Neural cell (in vitro differentiated cells): ENCODE measurements around the gene PHTF2. TPM values are rescaled to one million over a fixed set of nuclear protein-coding genes. Genes with fewer than 3 reads are reported as not detected.

Source experiments
- H2AFZ ChIP-seq: fragments of 200-600, 300-800 bp; sonication (generic), shearing (Covaris generic); 2 replicates; pipeline ENCODE4 v1.6.0; 2014; ENCODE audit warnings: low read depth, mild to moderate bottlenecking, antibody characterized with exemption, low read length, moderate library complexity
- H3F3A ChIP-seq: fragments of 200-600 bp; shearing (Covaris generic); 2 replicates; pipeline ENCODE4 v1.6.1; 2016; ENCODE audit warnings: mild to moderate bottlenecking, moderate library complexity, mixed read lengths, antibody characterized with exemption, low read length; ENCODE audit not compliant: insufficient read depth, poor library complexity, severe bottlenecking
- H3K27ac ChIP-seq: fragments of 200-600, 300-800 bp; sonication (generic), shearing (Covaris generic); 2 replicates; pipeline ENCODE4 v1.5.1; 2014; ENCODE audit warnings: mild to moderate bottlenecking, low read length, moderate library complexity
- H3K27me3 ChIP-seq: fragments of 300-800, 200-600 bp; sonication (generic), shearing (Covaris generic); 2 replicates; pipeline ENCODE4 v1.6.0; 2014; ENCODE audit warnings: mild to moderate bottlenecking, low read depth, low read length, moderate library complexity; ENCODE audit not compliant: insufficient read depth
- H3K36me3 ChIP-seq: fragments of 300-800, 200-600 bp; sonication (generic), shearing (Covaris generic); 2 replicates; pipeline ENCODE4 v1.5.1; 2014; ENCODE audit warnings: mild to moderate bottlenecking, antibody characterized with exemption, low read length, moderate library complexity; ENCODE audit not compliant: insufficient read depth
- H3K4me2 ChIP-seq: fragments of 300-800, 200-600 bp; sonication (generic), shearing (Covaris generic); 2 replicates; pipeline ENCODE4 v1.6.0; 2014; ENCODE audit warnings: mild to moderate bottlenecking, low read length
- H3K4me3 ChIP-seq: fragments of 300-800, 200-600 bp; sonication (generic), shearing (Covaris generic); 2 replicates; pipeline ENCODE4 v1.5.1; 2014; ENCODE audit warnings: mild to moderate bottlenecking, low read length, moderate library complexity
- H3K79me2 ChIP-seq: fragments of 200-600 bp; shearing (Covaris generic); replicated peaks from 2 replicates; pipeline ENCODE4 v1.6.0; 2014; ENCODE audit warnings: mild to moderate bottlenecking, low read length, moderate library complexity; ENCODE audit not compliant: insufficient read depth
- H3K9ac ChIP-seq: fragments of 300-800, 200-600 bp; sonication (generic), shearing (Covaris generic); 2 replicates; pipeline ENCODE4 v1.6.1; 2016; ENCODE audit warnings: mild to moderate bottlenecking, low read length, mixed read lengths
- H3K9me2 ChIP-seq: fragments of 200-600 bp; shearing (Covaris generic); 2 replicates; pipeline ENCODE4 v1.6.1; 2016; ENCODE audit warnings: mild to moderate bottlenecking, low read length, mixed read lengths; ENCODE audit not compliant: insufficient read depth
- H3K9me3 ChIP-seq: fragments of 200-600, 300-800 bp; sonication (generic), shearing (Covaris generic); 2 replicates; pipeline ENCODE4 v1.6.1; 2016; ENCODE audit warnings: mild to moderate bottlenecking, mixed run types, low read length, moderate library complexity, mixed read lengths
- H4K20me1 ChIP-seq: fragments of 200-600 bp; shearing (Covaris generic); 2 replicates; pipeline ENCODE4 v1.6.1; 2016; ENCODE audit warnings: mild to moderate bottlenecking, mixed run types; ENCODE audit not compliant: insufficient read depth
- CTCF ChIP-seq: fragments of 450-650 bp; IDR thresholded peaks from 2 replicates; pipeline ENCODE4 v1.5.1; 2014; ENCODE audit warnings: antibody characterized with exemption, mild to moderate bottlenecking, moderate library complexity; ENCODE audit not compliant: poor library complexity, severe bottlenecking
- EP300 ChIP-seq: fragments of 450-650 bp; conservative IDR thresholded peaks from 2 replicates; pipeline ENCODE4 v1.6.1; 2014; ENCODE audit warnings: antibody characterized with exemption, mild to moderate bottlenecking, moderate library complexity; ENCODE audit not compliant: poor library complexity, severe bottlenecking
- EZH2 ChIP-seq: fragments of 200-600, 300-800 bp; shearing (Covaris generic), sonication (generic); IDR thresholded peaks from 2 replicates; pipeline ENCODE4 v1.6.1; 2014; ENCODE audit warnings: antibody characterized with exemption, low read length, borderline replicate concordance, mild to moderate bottlenecking; ENCODE audit not compliant: insufficient read depth, poor library complexity, severe bottlenecking
- MXI1 ChIP-seq: fragments of 450-650 bp; conservative IDR thresholded peaks from 2 replicates; pipeline ENCODE4 v1.6.1; 2014; ENCODE audit warnings: antibody characterized with exemption, mild to moderate bottlenecking; ENCODE audit not compliant: poor library complexity, severe bottlenecking
- POLR2AphosphoS5 ChIP-seq: IDR thresholded peaks from 2 replicates; pipeline ENCODE4 v1.6.1; 2012
- RAD21 ChIP-seq: fragments of 450-650 bp; conservative IDR thresholded peaks from 2 replicates; pipeline ENCODE4 v1.6.1; 2014; ENCODE audit warnings: antibody characterized with exemption, mild to moderate bottlenecking, moderate library complexity
- REST ChIP-seq: IDR thresholded peaks from 2 replicates; pipeline ENCODE4 v1.6.1; 2012; ENCODE audit warnings: borderline replicate concordance
- SMC3 ChIP-seq: fragments of 450-650 bp; conservative IDR thresholded peaks from 2 replicates; pipeline ENCODE4 v1.6.1; 2014; ENCODE audit warnings: antibody characterized with exemption, mild to moderate bottlenecking, moderate library complexity; ENCODE audit not compliant: poor library complexity
- TAF1 ChIP-seq: IDR thresholded peaks from 2 replicates; pipeline ENCODE4 v1.6.1; 2012; ENCODE audit warnings: low read depth
- polyA plus RNA-seq: library from polyadenylated mRNA; depleted of rRNA; stranded (reverse); fragments of >200 nt; gene quantifications from 2 replicates; pipeline ENCODE4 v1.2.3, GENCODE V29; 2014
- small RNA-seq, 3 experiments: library from RNA; depleted of rRNA; stranded (forward); fragments of <200 nt; gene quantifications; one replicate each; pipeline ENCODE3, GENCODE V24; 2012

Gene PHTF2
- polyA plus RNA-seq, 1 donor from 2014 or later = 34.4 TPM

GRCh38 chr7:78006063-78006755, 207.6 kb downstream of the PHTF2 start:
- Histone ChIP-seq H3K27ac (no peak overlapping the region), H3K27me3 (no peaks in the 10 kb centered on the region), H2AFZ (no peak overlapping the region), H4K20me1 (no peaks in the 10 kb centered on the region), H3K9me3 (no peaks in the 10 kb centered on the region), H3K9ac (no peak overlapping the region), H3F3A (no peaks in the 10 kb centered on the region), H3K9me2 (no peaks in the 10 kb centered on the region), H3K4me3 (no peak overlapping the region), H3K79me2 (no peaks in the 10 kb centered on the region), H3K4me2 (no peak overlapping the region), H3K36me3 (no peaks in the 10 kb centered on the region)
- TF ChIP-seq SMC3 = no peak
- TF ChIP-seq CTCF = no peak
- TF ChIP-seq TAF1 = no peak
- no peak for TF ChIP-seq EP300
- TF ChIP-seq POLR2AphosphoS5 = no peak
- TF ChIP-seq REST = no peak
- TF ChIP-seq RAD21 = no peak
- no peak for TF ChIP-seq MXI1
- no peak for TF ChIP-seq EZH2

Small RNA genes lying within 50 kb of the gene (small RNA-seq; reads per million reads assigned to genes)
- 0 to 1.2 (median 0) reads per million in 3 experiments for gene RF00019

Other genes starting within 250 kb of the PHTF2 start
- gene RSBN1L, start 102.3 kb upstream of the PHTF2 start, polyA plus RNA-seq = 24.7 and 29.1 TPM in 2 replicates
- 29.1 and 29.3 TPM in 2 replicates for gene TMEM60, start 339 bp upstream of the PHTF2 start, polyA plus RNA-seq